ENCODE results near the gene ALDH1B1. TPM values are rescaled to one million over a fixed set of nuclear protein-coding genes. Genes with fewer than 3 reads are reported as not detected.
"Not testable (repeated sequence)": the region's sequence is repeated elsewhere in the genome, so short reads cannot be mapped to it uniquely, and the experiment has no call there.

The ALDH1B1 gene
- polyA plus RNA-seq, 1 donor, result 40.3 TPM

GRCh38 chr9:38359689-38360385 is 32.7 kb upstream of the ALDH1B1 start:
- no peak for DNase-seq

GRCh38 chr9:38360839-38361472 is 31.5 kb upstream of the ALDH1B1 start:
- DNase-seq, result no peak

GRCh38 chr9:38361473-38361850 is 31.0 kb upstream of the ALDH1B1 start:
- peak; percentile 35 for DNase-seq

GRCh38 chr9:38362852-38363588 is 29.5 kb upstream of the ALDH1B1 start:
- peak; percentile 72 for DNase-seq

GRCh38 chr9:38363589-38363925 is 28.9 kb upstream of the ALDH1B1 start:
- DNase-seq, result no peak

GRCh38 chr9:38367898-38368297 is 24.6 kb upstream of the ALDH1B1 start:
- DNase-seq, result no peak

GRCh38 chr9:38368731-38369130 is 23.8 kb upstream of the ALDH1B1 start:
- no peak for DNase-seq

GRCh38 chr9:38370176-38370575 is 22.3 kb upstream of the ALDH1B1 start:
- DNase-seq, result no peak

GRCh38 chr9:38371495-38371894 is 21.0 kb upstream of the ALDH1B1 start:
- no peak for DNase-seq

GRCh38 chr9:38372762-38373619 is 19.5 kb upstream of the ALDH1B1 start:
- no peak for DNase-seq

- no peak for DNase-seq
These were observed 18.8 kb upstream of the ALDH1B1 start for GRCh38 chr9:38373679-38374078.

- no peak for DNase-seq
These were observed 17.5 kb upstream of the ALDH1B1 start for GRCh38 chr9:38374847-38375571.

- no peak for DNase-seq
These were observed 16.9 kb upstream of the ALDH1B1 start for GRCh38 chr9:38375572-38375963.

- DNase-seq, result no peak
These were observed 16.4 kb upstream of the ALDH1B1 start for GRCh38 chr9:38376021-38376670.

GRCh38 chr9:38377336-38378083 is 15.0 kb upstream of the ALDH1B1 start:
- not testable (repeated sequence) for DNase-seq

GRCh38 chr9:38380230-38380871 is 12.2 kb upstream of the ALDH1B1 start:
- no peak for DNase-seq

- DNase-seq, result no peak
These were observed 11.5 kb upstream of the ALDH1B1 start for GRCh38 chr9:38380872-38381534.

GRCh38 chr9:38382141-38382540 is 10.4 kb upstream of the ALDH1B1 start:
- DNase-seq, result no peak

Measured in left kidney (tissue), 2 donors.